GM21390 (cell line): ENCODE data around the gene MRS2.

ENCODE experiments used
- ATAC-seq: cut with Tn5 transposase; IDR thresholded peaks from one replicate; pipeline ENCODE4 v1.9.1; 2021; ENCODE audit not compliant: unreplicated experiment

MRS2 gene

DNA sequence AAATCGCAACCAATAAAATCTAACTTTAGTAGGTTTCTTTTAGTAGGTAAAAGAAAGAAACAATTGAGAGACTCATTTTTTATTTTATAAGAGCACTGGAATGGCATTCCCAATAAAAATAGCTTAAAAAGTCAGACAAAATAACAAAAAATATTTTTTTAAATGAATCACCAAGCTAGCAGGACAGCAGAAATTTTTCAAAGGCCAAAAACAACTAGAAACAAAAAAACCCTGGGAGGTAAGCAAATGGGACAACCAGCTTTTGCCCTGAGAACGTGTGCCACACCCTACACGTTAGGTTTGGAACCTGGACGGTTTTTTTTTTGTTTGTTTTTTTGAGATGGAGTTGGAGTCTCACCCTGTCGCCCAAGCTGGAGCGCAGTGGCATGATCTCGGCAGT lies 67.1 kb downstream of the MRS2 start:
- no peak for ATAC-seq

DNA sequence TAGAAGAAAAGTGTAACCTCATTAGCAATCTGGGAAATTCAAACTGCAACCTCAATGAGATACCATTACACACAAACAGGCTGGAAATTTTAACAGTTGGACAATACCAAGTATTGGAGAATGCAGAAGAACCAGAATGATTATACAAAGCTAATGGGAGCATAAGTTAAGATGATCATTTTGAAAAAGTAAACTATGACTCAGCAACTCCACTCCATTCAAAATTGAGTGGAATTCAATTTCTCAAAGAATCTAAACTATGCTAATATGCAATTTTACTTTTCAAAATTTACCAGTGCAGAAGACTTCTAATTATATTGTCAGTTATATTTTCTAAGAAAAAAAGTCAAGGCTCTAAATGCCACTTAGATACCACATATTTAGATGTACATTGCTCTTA lies 69.4 kb downstream of the MRS2 start:
- no peak for ATAC-seq
